ENCODE measurements around the gene PAIP2B.

PAIP2B gene

GRCh38 chr2:71253476-71253875, 26.6 kb upstream of the PAIP2B start:
- TF ChIP-seq OSR1 (CRISPR knock-in tag; IDR thresholded peaks at IDR 0.05) = no peak
- no peak for TF ChIP-seq ZFP3 (CRISPR knock-in tag; IDR thresholded peaks at IDR 0.05)
- no peak for TF ChIP-seq CREB5 (CRISPR knock-in tag; IDR thresholded peaks at IDR 0.05; ENCODE audit: low read depth)
- no peak for TF ChIP-seq ZFP30 (CRISPR knock-in tag; IDR thresholded peaks at IDR 0.05)
- TF ChIP-seq, protein P1, sequence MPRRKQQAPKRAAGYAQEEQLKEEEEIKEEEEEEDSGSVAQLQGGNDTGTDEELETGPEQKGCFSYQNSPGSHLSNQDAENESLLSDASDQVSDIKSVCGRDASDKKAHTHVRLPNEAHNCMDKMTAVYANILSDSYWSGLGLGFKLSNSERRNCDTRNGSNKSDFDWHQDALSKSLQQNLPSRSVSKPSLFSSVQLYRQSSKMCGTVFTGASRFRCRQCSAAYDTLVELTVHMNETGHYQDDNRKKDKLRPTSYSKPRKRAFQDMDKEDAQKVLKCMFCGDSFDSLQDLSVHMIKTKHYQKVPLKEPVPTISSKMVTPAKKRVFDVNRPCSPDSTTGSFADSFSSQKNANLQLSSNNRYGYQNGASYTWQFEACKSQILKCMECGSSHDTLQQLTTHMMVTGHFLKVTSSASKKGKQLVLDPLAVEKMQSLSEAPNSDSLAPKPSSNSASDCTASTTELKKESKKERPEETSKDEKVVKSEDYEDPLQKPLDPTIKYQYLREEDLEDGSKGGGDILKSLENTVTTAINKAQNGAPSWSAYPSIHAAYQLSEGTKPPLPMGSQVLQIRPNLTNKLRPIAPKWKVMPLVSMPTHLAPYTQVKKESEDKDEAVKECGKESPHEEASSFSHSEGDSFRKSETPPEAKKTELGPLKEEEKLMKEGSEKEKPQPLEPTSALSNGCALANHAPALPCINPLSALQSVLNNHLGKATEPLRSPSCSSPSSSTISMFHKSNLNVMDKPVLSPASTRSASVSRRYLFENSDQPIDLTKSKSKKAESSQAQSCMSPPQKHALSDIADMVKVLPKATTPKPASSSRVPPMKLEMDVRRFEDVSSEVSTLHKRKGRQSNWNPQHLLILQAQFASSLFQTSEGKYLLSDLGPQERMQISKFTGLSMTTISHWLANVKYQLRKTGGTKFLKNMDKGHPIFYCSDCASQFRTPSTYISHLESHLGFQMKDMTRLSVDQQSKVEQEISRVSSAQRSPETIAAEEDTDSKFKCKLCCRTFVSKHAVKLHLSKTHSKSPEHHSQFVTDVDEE (CRISPR knock-in tag; IDR thresholded peaks at IDR 0.05) = no peak
- no peak for TF ChIP-seq ZNF8 (CRISPR knock-in tag; IDR thresholded peaks at IDR 0.05)
- TF ChIP-seq GLIS3 (CRISPR knock-in tag; IDR thresholded peaks at IDR 0.05) = no peak
- no peak for TF ChIP-seq SNAI2 (CRISPR knock-in tag; IDR thresholded peaks at IDR 0.05)
- TF ChIP-seq CSDC2 (CRISPR knock-in tag; IDR thresholded peaks at IDR 0.05) = no peak
- no peak for TF ChIP-seq BACH2 (CRISPR knock-in tag; IDR thresholded peaks at IDR 0.05; ENCODE audit: borderline replicate concordance)
- TF ChIP-seq, protein P2, sequence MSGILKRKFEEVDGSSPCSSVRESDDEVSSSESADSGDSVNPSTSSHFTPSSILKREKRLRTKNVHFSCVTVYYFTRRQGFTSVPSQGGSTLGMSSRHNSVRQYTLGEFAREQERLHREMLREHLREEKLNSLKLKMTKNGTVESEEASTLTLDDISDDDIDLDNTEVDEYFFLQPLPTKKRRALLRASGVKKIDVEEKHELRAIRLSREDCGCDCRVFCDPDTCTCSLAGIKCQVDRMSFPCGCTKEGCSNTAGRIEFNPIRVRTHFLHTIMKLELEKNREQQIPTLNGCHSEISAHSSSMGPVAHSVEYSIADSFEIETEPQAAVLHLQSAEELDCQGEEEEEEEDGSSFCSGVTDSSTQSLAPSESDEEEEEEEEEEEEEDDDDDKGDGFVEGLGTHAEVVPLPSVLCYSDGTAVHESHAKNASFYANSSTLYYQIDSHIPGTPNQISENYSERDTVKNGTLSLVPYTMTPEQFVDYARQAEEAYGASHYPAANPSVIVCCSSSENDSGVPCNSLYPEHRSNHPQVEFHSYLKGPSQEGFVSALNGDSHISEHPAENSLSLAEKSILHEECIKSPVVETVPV (CRISPR knock-in tag; IDR thresholded peaks at IDR 0.05) = no peak
- no peak for TF ChIP-seq ESRRG (CRISPR knock-in tag; IDR thresholded peaks at IDR 0.05)
- no peak for TF ChIP-seq RARB (CRISPR knock-in tag; IDR thresholded peaks at IDR 0.05)
- no peak for TF ChIP-seq ZC3H10 (CRISPR knock-in tag; IDR thresholded peaks at IDR 0.05)
- TF ChIP-seq, protein P3, sequence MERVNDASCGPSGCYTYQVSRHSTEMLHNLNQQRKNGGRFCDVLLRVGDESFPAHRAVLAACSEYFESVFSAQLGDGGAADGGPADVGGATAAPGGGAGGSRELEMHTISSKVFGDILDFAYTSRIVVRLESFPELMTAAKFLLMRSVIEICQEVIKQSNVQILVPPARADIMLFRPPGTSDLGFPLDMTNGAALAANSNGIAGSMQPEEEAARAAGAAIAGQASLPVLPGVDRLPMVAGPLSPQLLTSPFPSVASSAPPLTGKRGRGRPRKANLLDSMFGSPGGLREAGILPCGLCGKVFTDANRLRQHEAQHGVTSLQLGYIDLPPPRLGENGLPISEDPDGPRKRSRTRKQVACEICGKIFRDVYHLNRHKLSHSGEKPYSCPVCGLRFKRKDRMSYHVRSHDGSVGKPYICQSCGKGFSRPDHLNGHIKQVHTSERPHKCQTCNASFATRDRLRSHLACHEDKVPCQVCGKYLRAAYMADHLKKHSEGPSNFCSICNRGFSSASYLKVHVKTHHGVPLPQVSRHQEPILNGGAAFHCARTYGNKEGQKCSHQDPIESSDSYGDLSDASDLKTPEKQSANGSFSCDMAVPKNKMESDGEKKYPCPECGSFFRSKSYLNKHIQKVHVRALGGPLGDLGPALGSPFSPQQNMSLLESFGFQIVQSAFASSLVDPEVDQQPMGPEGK (CRISPR knock-in tag; IDR thresholded peaks at IDR 0.05; ENCODE audit: borderline replicate concordance) = no peak
- TF ChIP-seq ISL1 (CRISPR knock-in tag; IDR thresholded peaks at IDR 0.05) = no peak
- TF ChIP-seq ZNF565 (CRISPR knock-in tag; conservative IDR thresholded peaks at IDR 0.05; ENCODE audit: low read depth) = no peak
- TF ChIP-seq, protein P4, sequence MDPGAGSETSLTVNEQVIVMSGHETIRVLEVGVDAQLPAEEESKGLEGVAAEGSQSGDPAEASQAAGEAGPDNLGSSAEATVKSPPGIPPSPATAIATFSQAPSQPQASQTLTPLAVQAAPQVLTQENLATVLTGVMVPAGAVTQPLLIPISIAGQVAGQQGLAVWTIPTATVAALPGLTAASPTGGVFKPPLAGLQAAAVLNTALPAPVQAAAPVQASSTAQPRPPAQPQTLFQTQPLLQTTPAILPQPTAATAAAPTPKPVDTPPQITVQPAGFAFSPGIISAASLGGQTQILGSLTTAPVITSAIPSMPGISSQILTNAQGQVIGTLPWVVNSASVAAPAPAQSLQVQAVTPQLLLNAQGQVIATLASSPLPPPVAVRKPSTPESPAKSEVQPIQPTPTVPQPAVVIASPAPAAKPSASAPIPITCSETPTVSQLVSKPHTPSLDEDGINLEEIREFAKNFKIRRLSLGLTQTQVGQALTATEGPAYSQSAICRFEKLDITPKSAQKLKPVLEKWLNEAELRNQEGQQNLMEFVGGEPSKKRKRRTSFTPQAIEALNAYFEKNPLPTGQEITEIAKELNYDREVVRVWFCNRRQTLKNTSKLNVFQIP (CRISPR knock-in tag; IDR thresholded peaks at IDR 0.05; ENCODE audit: borderline replicate concordance, low read depth) = no peak
- no peak for TF ChIP-seq PPARA (CRISPR knock-in tag; IDR thresholded peaks at IDR 0.05; ENCODE audit: borderline replicate concordance)
- no peak for TF ChIP-seq ARNTL (CRISPR knock-in tag; IDR thresholded peaks at IDR 0.05; ENCODE audit: borderline replicate concordance, low read depth)
- no peak for ATAC-seq

GRCh38 chr2:71252862-71253261, 26.0 kb upstream of the PAIP2B start:
- ATAC-seq = no peak
- TF ChIP-seq ZC3H10 (CRISPR knock-in tag; IDR thresholded peaks at IDR 0.05) (no peak), CREB5 (CRISPR knock-in tag; IDR thresholded peaks at IDR 0.05; ENCODE audit: low read depth) (no peak), SNAI2 (CRISPR knock-in tag; IDR thresholded peaks at IDR 0.05) (no peak), ZNF70 (CRISPR knock-in tag; IDR thresholded peaks at IDR 0.05) (no peak), ARNTL (CRISPR knock-in tag; IDR thresholded peaks at IDR 0.05; ENCODE audit: borderline replicate concordance, low read depth) (no peak), TOX (CRISPR knock-in tag; IDR thresholded peaks at IDR 0.05; ENCODE audit: borderline replicate concordance) (no peak)
- TF ChIP-seq, protein P4 (CRISPR knock-in tag; IDR thresholded peaks at IDR 0.05; ENCODE audit: borderline replicate concordance, low read depth) = no peak

Measured in SK-N-SH treated with all-trans-retinoic acid at 6 μM for 48 hours (cell line).